ENCODE data around the gene TNIP1. TPM values are rescaled to one million over a fixed set of nuclear protein-coding genes. Genes with fewer than 3 reads are reported as not detected.
A peak's percentile ranks its signal among the peaks of the same experiment; 100 is the strongest.

The TNIP1 gene
- total RNA-seq, 2 experiments from 2014 or later = 110 to 115 TPM

DNA sequence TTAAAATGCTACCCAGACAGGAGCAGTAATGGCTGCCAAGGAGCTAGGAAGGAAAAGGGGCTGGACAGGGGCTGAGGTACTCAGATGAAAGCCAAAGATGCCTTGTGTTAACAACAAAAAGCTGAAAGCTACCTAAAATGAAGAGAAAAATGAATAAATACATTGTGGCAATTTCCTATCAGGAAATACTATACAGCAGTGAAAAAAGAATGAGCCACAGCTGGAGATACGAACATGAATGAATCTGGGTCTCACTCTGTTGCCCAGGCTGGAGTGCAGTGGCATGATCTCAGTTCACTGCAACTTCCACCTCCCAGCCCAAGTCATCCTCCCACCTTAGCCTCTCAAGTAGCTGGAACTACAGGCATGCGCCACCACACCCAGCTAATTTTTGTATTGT is 6.3 kb downstream of the TNIP1 start:
- H3K27me3 Mint-ChIP-seq = no peaks in the 10 kb centered on the region
- intact Hi-C loops (cut with DNase I, micrococcal nuclease) = no loop called here
- H3K4me3 Mint-ChIP-seq = no peak overlapping the region
- H3K27ac Mint-ChIP-seq = no peak overlapping the region
- Histone ChIP-seq H3K4me3 (ENCODE audit: low read length) (no peak overlapping the region), H3K4me1 (ENCODE audit: insufficient read depth, low read length) (peaks cover 80% of the 10 kb centered on the region), H3K27me3 (ENCODE audit: control insufficient read depth in 1 of 2, insufficient read depth in 2 of 2, low read length in 2 of 2) (no peaks in the 10 kb centered on the region), H3K9me3 (ENCODE audit: control insufficient read depth in 1 of 2, insufficient read depth in 1 of 2, low read length in 2 of 2) (no peaks in the 10 kb centered on the region), H3K36me3 (ENCODE audit: insufficient read depth, low read length) (peaks cover 65% of the 10 kb centered on the region), H3K27ac (ENCODE audit: low read depth in 1 of 2, low read length in 2 of 2) (no peak overlapping the region)
- no peak for ATAC-seq (ENCODE audit: poor library complexity)
- CTCF ChIA-PET = interaction anchor here (0.9 to 1.2 kb wide), 2 partner anchors 23 to 41 kb away, joined by 3 read pairs; no protein-coding TSS in a partner anchor
- H3K9me3 Mint-ChIP-seq = no peaks in the 10 kb centered on the region
- H3K4me1 Mint-ChIP-seq (ENCODE audit: low read depth) = peaks cover 78% of the 10 kb centered on the region
- no peak for DNase-seq
- H3K36me3 Mint-ChIP-seq (ENCODE audit: low read depth) = peaks cover 67% of the 10 kb centered on the region
- TF ChIP-seq, protein P1, sequence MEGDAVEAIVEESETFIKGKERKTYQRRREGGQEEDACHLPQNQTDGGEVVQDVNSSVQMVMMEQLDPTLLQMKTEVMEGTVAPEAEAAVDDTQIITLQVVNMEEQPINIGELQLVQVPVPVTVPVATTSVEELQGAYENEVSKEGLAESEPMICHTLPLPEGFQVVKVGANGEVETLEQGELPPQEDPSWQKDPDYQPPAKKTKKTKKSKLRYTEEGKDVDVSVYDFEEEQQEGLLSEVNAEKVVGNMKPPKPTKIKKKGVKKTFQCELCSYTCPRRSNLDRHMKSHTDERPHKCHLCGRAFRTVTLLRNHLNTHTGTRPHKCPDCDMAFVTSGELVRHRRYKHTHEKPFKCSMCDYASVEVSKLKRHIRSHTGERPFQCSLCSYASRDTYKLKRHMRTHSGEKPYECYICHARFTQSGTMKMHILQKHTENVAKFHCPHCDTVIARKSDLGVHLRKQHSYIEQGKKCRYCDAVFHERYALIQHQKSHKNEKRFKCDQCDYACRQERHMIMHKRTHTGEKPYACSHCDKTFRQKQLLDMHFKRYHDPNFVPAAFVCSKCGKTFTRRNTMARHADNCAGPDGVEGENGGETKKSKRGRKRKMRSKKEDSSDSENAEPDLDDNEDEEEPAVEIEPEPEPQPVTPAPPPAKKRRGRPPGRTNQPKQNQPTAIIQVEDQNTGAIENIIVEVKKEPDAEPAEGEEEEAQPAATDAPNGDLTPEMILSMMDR (IDR thresholded peaks at IDR 0.05) = no peak
- POLR2A ChIA-PET = interaction anchor here (0.7 kb wide), 1 partner anchor 19 kb away, joined by 3 read pairs; no protein-coding TSS in a partner anchor

DNA sequence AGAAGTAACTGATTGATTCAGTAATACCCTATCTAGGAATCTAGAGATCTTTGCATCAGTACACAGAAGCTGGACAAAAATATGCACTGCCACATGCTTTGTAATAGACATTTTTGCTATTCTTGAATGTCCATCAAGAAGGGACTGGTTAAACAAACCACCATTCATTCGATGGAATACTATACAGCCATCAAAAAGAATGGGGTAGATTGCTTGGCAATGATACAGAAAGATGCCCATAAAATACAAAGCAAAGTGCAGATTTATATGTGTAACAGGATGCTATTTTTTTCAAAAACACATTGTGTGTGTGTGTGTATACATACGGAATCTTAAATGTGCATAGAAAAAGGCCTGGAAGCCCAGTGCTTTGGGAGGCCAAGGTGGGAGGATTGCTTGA is 7.6 kb downstream of the TNIP1 start:
- H3K27ac ChIP-seq (ENCODE audit: low read depth in 1 of 2, low read length in 2 of 2) = no peak overlapping the region
- ATAC-seq (ENCODE audit: poor library complexity) (no peak), DNase-seq (no peak)
- Mint-ChIP-seq H3K36me3 (ENCODE audit: low read depth) (peaks cover 69% of the 10 kb centered on the region), H3K4me1 (ENCODE audit: low read depth) (peaks cover 80% of the 10 kb centered on the region), H3K9me3 (no peaks in the 10 kb centered on the region), H3K27me3 (no peaks in the 10 kb centered on the region), H3K27ac (no peak overlapping the region), H3K4me3 (no peak overlapping the region)
- H3K4me3 ChIP-seq (ENCODE audit: low read length) = no peak overlapping the region
- intact Hi-C loops (cut with DNase I, micrococcal nuclease) = no loop called here
- ChIA-PET CTCF (interaction anchor here (1.2 kb wide), 1 partner anchor 53 kb away, joined by 3 read pairs; no protein-coding TSS in a partner anchor), POLR2A (interaction anchor here (0.7 to 1.9 kb wide), 2 partner anchors 8 to 53 kb away, joined by 3 to 5 read pairs; partner anchors contain the start of gene TNIP1)
- peaks cover 80% of the 10 kb centered on the region for H3K4me1 ChIP-seq (ENCODE audit: insufficient read depth, low read length)
- TF ChIP-seq, protein P1 (IDR thresholded peaks at IDR 0.05) = no peak
- peaks cover 70% of the 10 kb centered on the region for H3K36me3 ChIP-seq (ENCODE audit: insufficient read depth, low read length)
- H3K27me3 ChIP-seq (ENCODE audit: control insufficient read depth in 1 of 2, insufficient read depth in 2 of 2, low read length in 2 of 2) = no peaks in the 10 kb centered on the region
- H3K9me3 ChIP-seq (ENCODE audit: control insufficient read depth in 1 of 2, insufficient read depth in 1 of 2, low read length in 2 of 2) = no peaks in the 10 kb centered on the region

DNA sequence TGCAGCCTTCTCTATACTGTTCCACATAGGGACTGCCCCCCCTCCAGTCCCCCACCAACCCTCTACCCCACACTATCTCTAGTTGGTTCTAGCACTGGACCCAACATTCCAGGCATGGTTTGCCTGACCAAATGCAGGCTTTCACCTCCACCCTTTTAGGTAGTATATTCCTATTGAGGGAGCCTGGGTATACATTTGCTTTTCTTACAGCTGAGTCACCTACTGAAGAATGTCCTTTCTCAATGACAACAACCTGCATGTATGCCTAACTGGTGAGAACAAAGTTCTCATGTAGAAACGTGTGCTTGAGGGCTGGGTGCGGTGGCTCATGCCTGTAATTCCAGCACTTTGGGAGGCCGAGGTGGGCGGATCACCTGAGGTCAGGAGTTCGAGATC is 8.2 kb downstream of the TNIP1 start:
- H3K36me3 ChIP-seq (ENCODE audit: insufficient read depth, low read length) = peaks cover 72% of the 10 kb centered on the region
- ChIA-PET CTCF (interaction anchor here (2.3 kb wide), 1 partner anchor 42 kb away, joined by 11 read pairs; no protein-coding TSS in a partner anchor), POLR2A (interaction anchor here (0.5 to 1.9 kb wide), 4 partner anchors 9 to 54 kb away, joined by 3 to 5 read pairs (median 3); partner anchors contain the start of gene TNIP1)
- DNase-seq (no peak), ATAC-seq (ENCODE audit: poor library complexity) (no peak)
- Mint-ChIP-seq H3K27ac (peak overlapping the region; percentile 70), H3K4me1 (ENCODE audit: low read depth) (peaks cover 80% of the 10 kb centered on the region), H3K36me3 (ENCODE audit: low read depth) (peaks cover 68% of the 10 kb centered on the region), H3K4me3 (peak overlapping the region; percentile 34), H3K27me3 (no peaks in the 10 kb centered on the region), H3K9me3 (no peaks in the 10 kb centered on the region)
- peaks cover 80% of the 10 kb centered on the region for H3K4me1 ChIP-seq (ENCODE audit: insufficient read depth, low read length)
- no peaks in the 10 kb centered on the region for H3K9me3 ChIP-seq (ENCODE audit: control insufficient read depth in 1 of 2, insufficient read depth in 1 of 2, low read length in 2 of 2)
- no peaks in the 10 kb centered on the region for H3K27me3 ChIP-seq (ENCODE audit: control insufficient read depth in 1 of 2, insufficient read depth in 2 of 2, low read length in 2 of 2)
- H3K27ac ChIP-seq (ENCODE audit: low read depth in 1 of 2, low read length in 2 of 2) = no peak overlapping the region
- TF ChIP-seq, protein P1 (IDR thresholded peaks at IDR 0.05) = no peak
- intact Hi-C loops (cut with DNase I, micrococcal nuclease) = no loop called here
- no peak overlapping the region for H3K4me3 ChIP-seq (ENCODE audit: low read length)
